Measurements from ENCODE around the gene SF3B2. TPM values are rescaled to one million over a fixed set of nuclear protein-coding genes. Genes with fewer than 3 reads are reported as not detected.
A peak's percentile ranks its signal among the peaks of the same experiment; 100 is the strongest.

The SF3B2 gene, protein sequence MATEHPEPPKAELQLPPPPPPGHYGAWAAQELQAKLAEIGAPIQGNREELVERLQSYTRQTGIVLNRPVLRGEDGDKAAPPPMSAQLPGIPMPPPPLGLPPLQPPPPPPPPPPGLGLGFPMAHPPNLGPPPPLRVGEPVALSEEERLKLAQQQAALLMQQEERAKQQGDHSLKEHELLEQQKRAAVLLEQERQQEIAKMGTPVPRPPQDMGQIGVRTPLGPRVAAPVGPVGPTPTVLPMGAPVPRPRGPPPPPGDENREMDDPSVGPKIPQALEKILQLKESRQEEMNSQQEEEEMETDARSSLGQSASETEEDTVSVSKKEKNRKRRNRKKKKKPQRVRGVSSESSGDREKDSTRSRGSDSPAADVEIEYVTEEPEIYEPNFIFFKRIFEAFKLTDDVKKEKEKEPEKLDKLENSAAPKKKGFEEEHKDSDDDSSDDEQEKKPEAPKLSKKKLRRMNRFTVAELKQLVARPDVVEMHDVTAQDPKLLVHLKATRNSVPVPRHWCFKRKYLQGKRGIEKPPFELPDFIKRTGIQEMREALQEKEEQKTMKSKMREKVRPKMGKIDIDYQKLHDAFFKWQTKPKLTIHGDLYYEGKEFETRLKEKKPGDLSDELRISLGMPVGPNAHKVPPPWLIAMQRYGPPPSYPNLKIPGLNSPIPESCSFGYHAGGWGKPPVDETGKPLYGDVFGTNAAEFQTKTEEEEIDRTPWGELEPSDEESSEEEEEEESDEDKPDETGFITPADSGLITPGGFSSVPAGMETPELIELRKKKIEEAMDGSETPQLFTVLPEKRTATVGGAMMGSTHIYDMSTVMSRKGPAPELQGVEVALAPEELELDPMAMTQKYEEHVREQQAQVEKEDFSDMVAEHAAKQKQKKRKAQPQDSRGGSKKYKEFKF
- 100 to 1,000 TPM; 117 to 160 (median 137) TPM for total RNA-seq

DNA sequence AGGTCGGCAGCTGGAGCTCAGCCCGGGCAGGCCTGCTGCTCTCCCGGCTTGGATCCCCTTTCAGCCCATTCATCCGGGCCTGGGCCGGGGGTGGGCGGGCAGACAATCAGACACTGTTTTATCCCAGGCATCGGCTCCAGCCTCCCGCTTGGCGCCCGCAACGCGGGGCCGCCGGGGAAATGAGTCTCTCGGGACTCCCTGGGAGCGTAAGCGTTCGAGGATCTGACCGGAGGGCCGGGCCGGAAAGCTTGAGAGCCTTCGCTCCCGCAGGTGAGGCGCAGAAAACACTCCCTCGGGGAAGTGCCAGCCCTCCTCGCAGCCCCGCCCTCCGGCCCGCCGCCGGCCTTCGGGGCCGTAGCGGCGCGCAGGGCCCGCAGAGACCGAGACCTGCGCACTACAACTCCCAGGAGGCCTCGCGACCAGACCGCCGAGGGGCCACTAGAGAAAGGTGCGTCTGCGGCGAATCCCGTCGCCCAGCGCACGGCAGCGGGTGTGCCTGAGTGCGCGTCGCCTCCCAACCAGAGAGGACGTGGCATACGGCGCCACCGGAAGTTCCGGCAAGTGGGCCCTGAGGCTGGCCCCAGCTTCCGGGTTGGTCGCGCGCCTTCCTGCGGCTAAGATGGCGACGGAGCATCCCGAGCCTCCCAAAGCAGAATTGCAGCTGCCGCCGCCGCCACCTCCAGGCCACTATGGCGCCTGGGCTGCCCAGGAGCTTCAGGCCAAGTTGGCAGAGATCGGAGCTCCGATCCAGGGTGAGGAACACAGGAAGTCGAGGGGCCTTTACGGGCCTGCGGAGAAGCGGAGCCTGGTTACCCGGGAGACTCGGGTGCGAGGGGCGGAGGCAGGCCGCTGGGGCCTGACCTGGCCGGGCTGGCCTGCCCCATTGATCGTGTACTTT lies at the start of gene SF3B2:
Gene SF3B2, plus strand, starts transcription at position 599 of the 898 bp plus-strand sequence. Its CDS starts 21 bp downstream, at position 620.
- H3K4me1 ChIP-seq, result peaks cover 31 to 62% (median 54%) of the 10 kb centered on the region in 4 donors

DNA sequence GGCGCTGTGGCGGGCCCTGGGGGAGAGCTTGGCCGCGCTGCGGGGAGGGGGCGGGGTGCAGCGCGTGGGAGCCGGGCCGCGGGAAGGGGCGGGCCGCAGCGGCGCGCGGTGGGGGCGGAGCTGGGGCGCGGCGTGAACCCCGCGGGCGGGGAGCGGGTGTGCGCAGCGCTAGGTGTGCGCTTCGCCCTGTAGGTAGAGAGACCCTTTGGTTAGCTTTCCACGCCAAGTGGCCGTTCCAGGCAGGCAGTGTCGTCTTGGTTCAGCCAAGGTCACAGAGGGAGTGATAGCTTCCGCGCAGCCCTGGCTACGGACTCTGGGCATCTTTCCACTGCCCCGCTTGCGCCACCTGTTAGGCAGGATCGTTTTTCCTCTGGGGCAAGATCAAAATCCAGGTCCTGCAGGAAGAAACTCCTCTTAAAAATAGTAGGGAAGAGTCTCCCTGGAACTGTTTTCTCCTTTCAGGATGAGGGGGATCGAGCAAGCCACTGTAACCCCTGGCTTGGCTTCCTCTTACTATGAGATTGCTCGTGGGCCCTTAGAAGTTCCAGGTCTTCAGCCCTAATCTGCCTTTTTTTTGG lies 49.4 kb upstream of the SF3B2 start:
- peaks cover 20 to 38% (median 29%) of the 10 kb centered on the region in 4 donors for H3K4me1 ChIP-seq
- H3K36me3 ChIP-seq, result peaks cover 24 to 56% (median 54%) of the 10 kb centered on the region in 4 donors
- H3K27ac ChIP-seq (replicated peaks in 1 of 4), result peak overlapping the region; percentile 86 to 95 (median 94)
- no peaks in the 10 kb centered on the region for H3K27me3 ChIP-seq
- H3K4me3 ChIP-seq, result peak overlapping the region; percentile 69 to 93 (median 85)
- 0% methylated on average over 12 of the region's 40 CpGs for WGBS
- TF ChIP-seq POLR2AphosphoS5 (IDR thresholded peaks at IDR 0.05) (peak; percentile 20 to 50), EP300 (IDR thresholded peaks at IDR 0.05) (no peak)
- TF ChIP-seq, protein P1, sequence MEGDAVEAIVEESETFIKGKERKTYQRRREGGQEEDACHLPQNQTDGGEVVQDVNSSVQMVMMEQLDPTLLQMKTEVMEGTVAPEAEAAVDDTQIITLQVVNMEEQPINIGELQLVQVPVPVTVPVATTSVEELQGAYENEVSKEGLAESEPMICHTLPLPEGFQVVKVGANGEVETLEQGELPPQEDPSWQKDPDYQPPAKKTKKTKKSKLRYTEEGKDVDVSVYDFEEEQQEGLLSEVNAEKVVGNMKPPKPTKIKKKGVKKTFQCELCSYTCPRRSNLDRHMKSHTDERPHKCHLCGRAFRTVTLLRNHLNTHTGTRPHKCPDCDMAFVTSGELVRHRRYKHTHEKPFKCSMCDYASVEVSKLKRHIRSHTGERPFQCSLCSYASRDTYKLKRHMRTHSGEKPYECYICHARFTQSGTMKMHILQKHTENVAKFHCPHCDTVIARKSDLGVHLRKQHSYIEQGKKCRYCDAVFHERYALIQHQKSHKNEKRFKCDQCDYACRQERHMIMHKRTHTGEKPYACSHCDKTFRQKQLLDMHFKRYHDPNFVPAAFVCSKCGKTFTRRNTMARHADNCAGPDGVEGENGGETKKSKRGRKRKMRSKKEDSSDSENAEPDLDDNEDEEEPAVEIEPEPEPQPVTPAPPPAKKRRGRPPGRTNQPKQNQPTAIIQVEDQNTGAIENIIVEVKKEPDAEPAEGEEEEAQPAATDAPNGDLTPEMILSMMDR (IDR thresholded peaks at IDR 0.05), result peak in 2 of 3 experiments; percentile 9 to 15
- H3K9me3 ChIP-seq, result no peaks in the 10 kb centered on the region
- DNase-seq (ENCODE audit: extremely low spot score), result no peak
- intact Hi-C loops (cut with DNase I), result loop anchor here (5.0 kb wide), 2 partner anchors 40 to 115 kb away; partner anchors contain the start of genes FIBP and SART1

More for the DNA sequence above, at the start of gene SF3B2:
- Histone ChIP-seq H3K36me3 (peaks cover 27 to 36% (median 31%) of the 10 kb centered on the region in 4 donors), H3K27ac (replicated peaks in 1 of 4) (peak within 1 kb of the TSS; percentile 87 to 92 (median 90)), H3K4me3 (peak within 1 kb of the TSS; percentile 77 to 94 (median 88)), H3K9me3 (no peaks in the 10 kb centered on the region), H3K27me3 (peaks cover 0 to 18% (median 3%) of the 10 kb centered on the region in 4 donors)
- DNase-seq (ENCODE audit: extremely low spot score), result peak; percentile 98
- TF ChIP-seq, protein P1 (IDR thresholded peaks at IDR 0.05), result peak in 2 of 3 experiments; percentile 8 to 20
- TF ChIP-seq POLR2A (IDR thresholded peaks at IDR 0.05; ENCODE audit: low read depth) (no peak), POLR2AphosphoS5 (IDR thresholded peaks at IDR 0.05) (peak; percentile 89 to 96), EP300 (IDR thresholded peaks at IDR 0.05) (no peak)
- intact Hi-C loops (cut with DNase I), result no loop called here
- 1% methylated on average over 54 of the region's 84 CpGs for WGBS

DNA sequence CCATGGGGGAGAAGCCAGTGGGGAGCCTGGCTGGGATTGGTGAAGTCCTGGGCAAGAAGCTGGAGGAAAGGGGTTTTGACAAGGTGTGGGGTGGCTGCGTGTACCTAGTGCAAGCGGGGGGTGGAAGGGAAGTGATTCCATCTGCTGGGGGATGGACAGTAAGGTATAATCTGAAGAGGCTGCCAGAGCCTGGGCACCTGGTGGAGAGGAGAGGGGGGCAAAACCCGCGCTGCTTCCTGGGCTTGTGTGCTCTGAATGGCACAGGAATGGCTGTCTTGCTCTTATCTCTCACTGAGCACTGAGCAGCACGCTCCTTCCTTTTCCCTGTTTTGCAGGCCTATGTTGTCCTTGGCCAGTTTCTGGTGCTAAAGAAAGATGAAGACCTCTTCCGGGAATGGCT lies 48.9 kb upstream of the SF3B2 start:
- 72% methylated on average over 6 of the region's 6 CpGs for WGBS
- intact Hi-C loops (cut with DNase I), result loop anchor here (5.0 kb wide), 2 partner anchors 41 to 116 kb away; partner anchors contain the start of genes FIBP and SART1

More for the DNA sequence above, 48.9 kb upstream of the SF3B2 start:
- no peak for DNase-seq (ENCODE audit: extremely low spot score)
- Histone ChIP-seq H3K27me3 (no peaks in the 10 kb centered on the region), H3K4me1 (peaks cover 20 to 38% (median 29%) of the 10 kb centered on the region in 4 donors), H3K4me3 (peak overlapping the region; percentile 69 to 93 (median 85)), H3K27ac (replicated peaks in 1 of 4) (peak overlapping the region; percentile 86 to 95 (median 94)), H3K36me3 (peaks cover 18 to 50% (median 48%) of the 10 kb centered on the region in 4 donors), H3K9me3 (no peaks in the 10 kb centered on the region)
- TF ChIP-seq, protein P1 (IDR thresholded peaks at IDR 0.05), result no peak
- TF ChIP-seq EP300 (IDR thresholded peaks at IDR 0.05) (no peak), POLR2A (IDR thresholded peaks at IDR 0.05; ENCODE audit: low read depth) (no peak)

All from esophagus muscularis mucosa (tissue), 4 donors.